KMS-11 (cell line): ENCODE results near the gene DHX34.
"Not testable (repeated sequence)": the region's sequence is repeated elsewhere in the genome, so short reads cannot be mapped to it uniquely, and the experiment has no call there.

Source experiments
- H2AFZ ChIP-seq: fragments of 200-600 bp; sonication (generic); 2 replicates; pipeline ENCODE4 v1.6.1; 2016; ENCODE audit warnings: antibody characterized with exemption, mixed run types, low read depth
- H3K27ac ChIP-seq: fragments of 200-600 bp; sonication (generic); 2 replicates; pipeline ENCODE4 v1.6.1; 2016; ENCODE audit warnings: mild to moderate bottlenecking, mixed run types
- H3K27me3 ChIP-seq: fragments of 200-600 bp; sonication (generic); 2 replicates; pipeline ENCODE4 v1.6.1; 2017; ENCODE audit warnings: mild to moderate bottlenecking, low read depth, mixed run types, moderate library complexity; ENCODE audit not compliant: insufficient read depth
- H3K36me3 ChIP-seq: fragments of 200-600 bp; sonication (generic); 2 replicates; pipeline ENCODE4 v1.6.1; 2017; ENCODE audit warnings: mild to moderate bottlenecking, mixed run types; ENCODE audit not compliant: insufficient read depth
- H3K4me1 ChIP-seq: fragments of 200-600 bp; sonication (generic); 2 replicates; pipeline ENCODE4 v1.6.1; 2016; ENCODE audit warnings: mild to moderate bottlenecking, low read depth, mixed run types; ENCODE audit not compliant: poor library complexity, severe bottlenecking
- H3K4me2 ChIP-seq: fragments of 200-600 bp; sonication (generic); 2 replicates; pipeline ENCODE4 v1.7.0; 2016; ENCODE audit warnings: mild to moderate bottlenecking, mixed run types
- H3K4me3 ChIP-seq: fragments of 200-600 bp; sonication (generic); IDR thresholded peaks from 2 replicates; pipeline ENCODE4 v1.6.1; 2017; ENCODE audit warnings: low read depth, low read length, mixed read lengths; ENCODE audit not compliant: insufficient read depth
- H3K79me2 ChIP-seq: fragments of 200-600 bp; sonication (generic); 2 replicates; pipeline ENCODE4 v1.6.1; 2016; ENCODE audit warnings: low read depth, mixed run types; ENCODE audit not compliant: insufficient read depth
- H3K9ac ChIP-seq: fragments of 200-600 bp; sonication (generic); 2 replicates; pipeline ENCODE4 v1.6.1; 2016; ENCODE audit warnings: mild to moderate bottlenecking, mixed run types
- H4K20me1 ChIP-seq: fragments of 200-600 bp; sonication (generic); 2 replicates; pipeline ENCODE4 v1.6.1; 2016; ENCODE audit warnings: mild to moderate bottlenecking, mixed run types; ENCODE audit not compliant: insufficient read depth
- CTCF ChIP-seq: fragments of 200-600 bp; sonication (generic); conservative IDR thresholded peaks from 2 replicates; pipeline ENCODE4 v1.6.1; 2017; ENCODE audit warnings: low read depth, mild to moderate bottlenecking, antibody characterized with exemption, low read length, moderate library complexity, mixed read lengths

The DHX34 gene

GRCh38 chr19:47362321-47362720, 13.2 kb downstream of the DHX34 start:
- H3K4me3 ChIP-seq, result no peak overlapping the region
- H3K79me2 ChIP-seq, result no peaks in the 10 kb centered on the region
- no peaks in the 10 kb centered on the region for H3K27me3 ChIP-seq
- no peaks in the 10 kb centered on the region for H3K4me1 ChIP-seq
- H3K27ac ChIP-seq, result no peak overlapping the region
- TF ChIP-seq CTCF, result no peak
- peaks cover 6% of the 10 kb centered on the region; the same call in 1 of the 2 replicates for H3K36me3 ChIP-seq
- H3K9ac ChIP-seq, result no peak overlapping the region
- H2AFZ ChIP-seq, result no peak overlapping the region
- H4K20me1 ChIP-seq, result no peaks in the 10 kb centered on the region
- no peak overlapping the region for H3K4me2 ChIP-seq

- TF ChIP-seq CTCF, result no peak
- Histone ChIP-seq H4K20me1 (no peaks in the 10 kb centered on the region), H3K27ac (no peak overlapping the region), H3K4me1 (no peaks in the 10 kb centered on the region), H3K27me3 (no peaks in the 10 kb centered on the region), H3K9ac (no peak overlapping the region), H3K4me2 (no peak overlapping the region), H3K4me3 (no peak overlapping the region), H2AFZ (no peak overlapping the region), H3K79me2 (no peaks in the 10 kb centered on the region), H3K36me3 (peaks cover 4% of the 10 kb centered on the region; the same call in 1 of the 2 replicates)
Observed at GRCh38 chr19:47363758-47364531, 14.8 kb downstream of the DHX34 start.

- H3K79me2 ChIP-seq, H3K4me2 ChIP-seq, H3K9ac ChIP-seq, H3K27ac ChIP-seq, H2AFZ ChIP-seq, H3K4me1 ChIP-seq, H3K27me3 ChIP-seq, H3K36me3 ChIP-seq, H4K20me1 ChIP-seq, H3K4me3 ChIP-seq: not testable (repeated sequence)
Observed at GRCh38 chr19:47365455-47365854, 16.3 kb downstream of the DHX34 start.

- no peak overlapping the region for H2AFZ ChIP-seq
- H3K4me1 ChIP-seq, result no peaks in the 10 kb centered on the region
- H3K27ac ChIP-seq, result no peak overlapping the region
- H3K79me2 ChIP-seq, result no peaks in the 10 kb centered on the region
- no peaks in the 10 kb centered on the region for H4K20me1 ChIP-seq
- no peak overlapping the region for H3K4me2 ChIP-seq
- H3K9ac ChIP-seq, result no peak overlapping the region
- no peak for TF ChIP-seq CTCF
- H3K36me3 ChIP-seq, result no peaks in the 10 kb centered on the region
- H3K27me3 ChIP-seq, result no peaks in the 10 kb centered on the region
- no peak overlapping the region for H3K4me3 ChIP-seq
Observed at GRCh38 chr19:47370045-47370611, 21.0 kb downstream of the DHX34 start.

GRCh38 chr19:47371261-47371660, 22.1 kb downstream of the DHX34 start:
- H3K27ac ChIP-seq, result no peak overlapping the region
- no peaks in the 10 kb centered on the region for H3K27me3 ChIP-seq
- H3K4me1 ChIP-seq, result no peaks in the 10 kb centered on the region
- no peak overlapping the region for H3K4me2 ChIP-seq
- no peak for TF ChIP-seq CTCF
- no peaks in the 10 kb centered on the region for H4K20me1 ChIP-seq
- no peaks in the 10 kb centered on the region for H3K79me2 ChIP-seq
- H3K4me3 ChIP-seq, result no peak overlapping the region
- H3K9ac ChIP-seq, result no peak overlapping the region
- 0 out of 2 replicates have a peak, but pooled peaks cover 3% of the 10 kb centered on the region for H3K36me3 ChIP-seq
- H2AFZ ChIP-seq, result no peak overlapping the region
